Measurements from ENCODE around the gene SLC44A5. TPM values are rescaled to one million over a fixed set of nuclear protein-coding genes. Genes with fewer than 3 reads are reported as not detected.
"Not testable (repeated sequence)": the region's sequence is repeated elsewhere in the genome, so short reads cannot be mapped to it uniquely, and the experiment has no call there.

SLC44A5 gene
- 0.62 TPM for total RNA-seq
- long read RNA-seq, partial matches to known transcripts: 1 of 2 reads
- long read RNA-seq, other reads (novel, unspliced or antisense): 1 of 2 reads

- intact Hi-C loops (cut with DNase I): no loop called here
- ATAC-seq (ENCODE audit: poor library complexity) (no peak), DNase-seq (no peak)
Observed at GRCh38 chr1:75611014-75611413, at the start of gene SLC44A5. TSS of gene SLC44A5 (minus strand) at chr1:75611114. CDS start at chr1:75541447, 69,667 bp downstream.

- intact Hi-C loops (cut with DNase I): no loop called here
- ATAC-seq (ENCODE audit: poor library complexity): no peak
- DNase-seq: no peak
Observed at GRCh38 chr1:75655931-75656330, 45.0 kb upstream of the SLC44A5 start.

GRCh38 chr1:75647183-75647582, 36.3 kb upstream of the SLC44A5 start:
- DNase-seq; ATAC-seq (ENCODE audit: poor library complexity); intact Hi-C loops (cut with DNase I): not testable (repeated sequence)

- intact Hi-C loops (cut with DNase I): not testable (repeated sequence)
Observed at GRCh38 chr1:75645153-75645552, 34.2 kb upstream of the SLC44A5 start.

GRCh38 chr1:75643460-75643859, 32.5 kb upstream of the SLC44A5 start:
- no peak for DNase-seq
- intact Hi-C loops (cut with DNase I): no loop called here
- no peak for ATAC-seq (ENCODE audit: poor library complexity)

More at GRCh38 chr1:75645153-75645552, 34.2 kb upstream of the SLC44A5 start:
- ATAC-seq (ENCODE audit: poor library complexity); DNase-seq: not testable (repeated sequence)

- intact Hi-C loops (cut with DNase I): no loop called here
- ATAC-seq (ENCODE audit: poor library complexity) (no peak), DNase-seq (no peak)
Observed at GRCh38 chr1:75641325-75641724, 30.4 kb upstream of the SLC44A5 start.

- DNase-seq: no peak
- no peak for ATAC-seq (ENCODE audit: poor library complexity)
- intact Hi-C loops (cut with DNase I): no loop called here
Observed at GRCh38 chr1:75640137-75640536, 29.2 kb upstream of the SLC44A5 start.

- ATAC-seq (ENCODE audit: poor library complexity) (peak; percentile 55), DNase-seq (no peak)
- intact Hi-C loops (cut with DNase I): no loop called here
Observed at GRCh38 chr1:75632350-75632949, 21.5 kb upstream of the SLC44A5 start.

- ATAC-seq (ENCODE audit: poor library complexity) (no peak), DNase-seq (no peak)
- intact Hi-C loops (cut with DNase I): no loop called here
Observed at GRCh38 chr1:75630998-75631397, 20.1 kb upstream of the SLC44A5 start.

- intact Hi-C loops (cut with DNase I): no loop called here
- ATAC-seq (ENCODE audit: poor library complexity): no peak
- DNase-seq: no peak
Observed at GRCh38 chr1:75630004-75630594, 19.2 kb upstream of the SLC44A5 start.

- no peak for DNase-seq
- intact Hi-C loops (cut with DNase I): no loop called here
- ATAC-seq (ENCODE audit: poor library complexity): no peak
Observed at GRCh38 chr1:75625795-75626194, 14.9 kb upstream of the SLC44A5 start.

GRCh38 chr1:75618382-75618781, 7.5 kb upstream of the SLC44A5 start:
- DNase-seq (no peak), ATAC-seq (ENCODE audit: poor library complexity) (no peak)
- intact Hi-C loops (cut with DNase I): no loop called here

- intact Hi-C loops (cut with DNase I): no loop called here
- no peak for ATAC-seq (ENCODE audit: poor library complexity)
- no peak for DNase-seq
Observed at GRCh38 chr1:75616436-75617433, 5.8 kb upstream of the SLC44A5 start.

GRCh38 chr1:75615613-75616435, 4.9 kb upstream of the SLC44A5 start:
- intact Hi-C loops (cut with DNase I): no loop called here
- peak; percentile 42 for DNase-seq
- peak; percentile 81 for ATAC-seq (ENCODE audit: poor library complexity)

- no peak for DNase-seq
- no peak for ATAC-seq (ENCODE audit: poor library complexity)
- intact Hi-C loops (cut with DNase I): no loop called here
Observed at GRCh38 chr1:75614399-75614756, 3.5 kb upstream of the SLC44A5 start.

- ATAC-seq (ENCODE audit: poor library complexity) (no peak), DNase-seq (no peak)
- intact Hi-C loops (cut with DNase I): no loop called here
Observed at GRCh38 chr1:75613916-75614315, 3.0 kb upstream of the SLC44A5 start.

GRCh38 chr1:75612976-75613375, 2.1 kb upstream of the SLC44A5 start:
- intact Hi-C loops (cut with DNase I): no loop called here
- ATAC-seq (ENCODE audit: poor library complexity) (no peak), DNase-seq (no peak)

- intact Hi-C loops (cut with DNase I): no loop called here
- ATAC-seq (ENCODE audit: poor library complexity) (no peak), DNase-seq (no peak)
Observed at GRCh38 chr1:75602486-75602885, 8.4 kb downstream of the SLC44A5 start.

GRCh38 chr1:75600781-75601180, 10.1 kb downstream of the SLC44A5 start:
- no peak for ATAC-seq (ENCODE audit: poor library complexity)
- intact Hi-C loops (cut with DNase I): no loop called here
- DNase-seq: no peak

All from Right ventricle myocardium superior (tissue), 1 donor.